GM12873 (cell line): ENCODE data around the gene HMOX1.

Experiments
- CTCF ChIP-seq: IDR thresholded peaks from 2 replicates; pipeline ENCODE4 v1.5.1; 2012; ENCODE audit warnings: low read depth, mild to moderate bottlenecking, moderate library complexity, low read length, control low read depth; ENCODE audit not compliant: insufficient read depth; ENCODE audit errors: missing control alignments

The HMOX1 gene

DNA sequence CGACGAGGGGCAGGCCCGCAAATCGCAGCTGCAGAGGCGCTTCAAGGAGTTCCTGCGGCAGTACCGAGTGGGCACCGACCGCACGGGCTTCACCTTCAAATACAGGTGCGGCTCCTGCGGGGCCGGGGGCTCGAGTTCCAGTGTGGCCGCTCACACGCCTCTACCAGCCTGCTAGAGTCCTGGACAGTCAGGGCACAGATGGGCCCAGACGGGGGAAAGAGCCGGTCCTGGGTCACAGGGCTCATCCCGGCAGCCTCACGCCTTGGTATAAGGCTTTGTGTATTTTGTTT lies 19.6 kb downstream of the HMOX1 start:
- TF ChIP-seq CTCF: no peak

DNA sequence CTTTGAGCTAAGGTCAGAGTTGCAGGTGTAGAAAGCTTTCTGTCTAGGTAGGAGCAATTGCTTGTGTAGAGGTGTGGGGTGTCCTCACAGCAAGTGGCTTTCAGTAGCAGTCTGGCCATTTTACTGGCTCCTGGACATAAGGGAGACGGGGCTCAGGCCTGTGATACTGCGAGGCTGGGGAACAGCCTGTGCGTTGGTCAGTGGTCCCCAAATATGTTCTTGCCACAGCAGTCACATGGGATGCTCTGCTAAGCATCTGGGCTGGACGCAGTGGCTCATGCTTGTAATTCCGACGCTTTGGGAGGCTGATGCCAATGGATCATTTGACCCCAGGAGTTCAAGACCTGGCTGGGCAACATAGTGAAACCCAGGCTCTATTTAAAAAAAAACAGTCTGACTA lies 21.0 kb downstream of the HMOX1 start:
- no peak for TF ChIP-seq CTCF

DNA sequence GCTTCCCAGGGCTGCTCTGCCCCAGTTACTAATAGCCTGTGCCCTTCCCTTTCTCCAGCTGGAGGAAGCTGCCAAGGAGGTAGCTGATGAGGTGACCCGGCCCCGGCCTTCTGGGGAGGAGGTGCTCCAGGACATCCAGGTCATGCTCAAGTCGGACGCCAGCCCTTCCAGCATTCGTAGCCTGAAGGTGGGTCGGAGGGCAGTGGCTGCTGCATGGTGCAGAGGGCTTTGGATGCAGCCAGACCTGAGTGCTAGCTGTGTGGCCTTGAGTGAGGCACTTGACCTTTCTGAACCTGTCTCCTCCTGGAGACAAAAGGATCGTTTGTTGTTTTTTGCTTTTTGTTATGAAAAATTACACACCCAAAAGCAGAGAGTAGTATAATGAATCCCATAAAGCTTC lies 22.5 kb downstream of the HMOX1 start:
- TF ChIP-seq CTCF: no peak

DNA sequence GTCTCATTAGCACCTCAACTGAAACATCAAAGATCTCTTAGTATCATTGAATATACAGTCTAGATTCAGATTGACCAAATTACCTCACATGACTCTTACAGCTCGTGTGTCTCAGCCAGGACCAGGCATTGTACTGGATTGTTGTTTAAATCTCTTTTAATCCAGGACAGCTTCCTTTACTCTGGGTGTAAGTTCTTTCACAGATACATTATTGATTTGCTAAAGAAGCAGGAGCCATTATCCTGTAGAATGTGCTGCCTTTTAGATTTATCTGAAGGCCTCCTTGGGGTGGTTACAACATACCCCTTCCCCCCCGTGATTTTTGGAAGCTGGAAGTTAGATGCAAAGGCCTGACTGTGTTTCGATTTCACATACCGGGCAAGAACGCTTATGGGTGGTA lies 23.3 kb downstream of the HMOX1 start:
- TF ChIP-seq CTCF: no peak

DNA sequence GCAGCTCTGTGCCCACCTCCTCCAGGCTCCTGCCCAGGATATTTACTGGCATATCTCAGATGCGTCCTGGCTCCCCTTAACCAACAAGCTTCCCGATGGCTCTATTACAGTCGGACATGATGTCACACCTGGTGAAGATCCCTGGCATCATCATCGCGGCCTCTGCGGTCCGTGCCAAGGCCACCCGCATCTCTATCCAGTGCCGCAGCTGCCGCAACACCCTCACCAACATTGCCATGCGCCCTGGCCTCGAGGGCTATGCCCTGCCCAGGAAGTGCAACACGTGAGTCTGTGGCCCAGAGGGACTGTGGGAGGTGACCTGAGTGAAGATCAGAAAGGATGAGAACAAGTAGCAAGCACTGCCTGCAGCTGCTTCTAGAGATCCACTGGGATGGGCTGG lies 25.5 kb downstream of the HMOX1 start:
- TF ChIP-seq CTCF: no peak

DNA sequence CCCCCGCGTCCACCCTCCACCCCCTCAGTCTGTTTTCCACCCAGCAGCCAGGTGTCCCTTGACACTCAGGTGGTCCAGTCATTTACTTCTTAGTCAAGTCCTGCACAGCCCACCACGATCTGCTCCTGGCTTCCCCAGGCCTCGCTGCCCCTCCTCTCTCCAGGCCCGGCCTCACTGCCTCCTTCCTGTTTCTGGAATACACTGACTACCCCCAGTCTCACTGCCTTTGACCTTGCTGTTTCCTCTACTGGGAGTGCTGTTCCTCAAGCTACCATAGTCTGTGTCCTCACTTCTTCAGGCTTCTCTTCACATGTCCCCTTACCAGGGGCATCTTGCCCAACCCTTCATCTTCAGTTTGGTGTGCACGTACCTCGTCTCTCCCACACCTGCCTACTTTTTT lies 26.5 kb downstream of the HMOX1 start:
- TF ChIP-seq CTCF: no peak

DNA sequence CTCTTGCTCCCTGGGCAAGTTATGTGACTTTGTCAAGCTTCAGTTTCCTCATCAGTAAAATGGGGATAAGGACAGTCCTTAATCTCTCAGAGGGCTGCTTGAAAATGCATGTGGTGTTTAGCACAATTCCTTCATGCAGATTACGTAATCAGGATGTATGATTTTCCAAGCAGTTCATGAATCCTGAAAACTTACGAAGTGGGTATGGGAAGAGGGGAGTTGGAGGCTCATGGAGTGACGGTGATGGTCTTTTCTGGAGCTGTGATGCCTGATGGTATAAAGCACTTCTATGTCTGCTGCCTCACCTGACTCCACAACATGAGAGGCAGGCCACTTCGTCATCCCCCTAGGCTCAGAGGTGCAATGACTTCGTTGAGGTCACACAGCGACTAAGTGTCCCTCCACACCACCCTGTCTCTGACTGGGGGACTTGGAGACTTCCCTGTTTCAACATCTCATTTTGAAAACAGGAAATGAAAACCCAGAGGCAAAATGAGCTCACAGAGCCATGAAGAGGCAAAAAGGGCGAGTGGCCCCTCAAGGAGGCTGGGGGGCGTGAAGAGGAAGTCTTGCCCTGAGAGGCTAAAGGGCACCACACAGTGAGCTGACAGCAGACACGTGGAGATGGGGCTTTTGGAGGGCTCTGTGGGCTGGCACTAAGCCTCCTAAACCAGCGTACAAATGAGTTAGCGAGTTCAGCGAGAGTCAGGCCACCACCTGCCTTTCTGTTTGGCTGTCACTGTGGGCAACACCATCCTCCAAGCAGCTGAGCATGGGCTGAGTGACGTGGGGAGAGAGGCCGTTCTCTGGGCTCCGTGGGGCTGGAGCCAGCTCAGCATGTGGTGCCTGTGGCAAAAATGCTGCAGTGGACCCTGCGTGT lies 29.1 kb downstream of the HMOX1 start:
- TF ChIP-seq CTCF: no peak
